ENCODE results near the gene LRIG3.
A peak's percentile ranks its signal among the peaks of the same experiment; 100 is the strongest.

The LRIG3 gene

GRCh38 chr12:58931518-58931917 is 11.2 kb upstream of the LRIG3 start:
- TF ChIP-seq, protein P1, sequence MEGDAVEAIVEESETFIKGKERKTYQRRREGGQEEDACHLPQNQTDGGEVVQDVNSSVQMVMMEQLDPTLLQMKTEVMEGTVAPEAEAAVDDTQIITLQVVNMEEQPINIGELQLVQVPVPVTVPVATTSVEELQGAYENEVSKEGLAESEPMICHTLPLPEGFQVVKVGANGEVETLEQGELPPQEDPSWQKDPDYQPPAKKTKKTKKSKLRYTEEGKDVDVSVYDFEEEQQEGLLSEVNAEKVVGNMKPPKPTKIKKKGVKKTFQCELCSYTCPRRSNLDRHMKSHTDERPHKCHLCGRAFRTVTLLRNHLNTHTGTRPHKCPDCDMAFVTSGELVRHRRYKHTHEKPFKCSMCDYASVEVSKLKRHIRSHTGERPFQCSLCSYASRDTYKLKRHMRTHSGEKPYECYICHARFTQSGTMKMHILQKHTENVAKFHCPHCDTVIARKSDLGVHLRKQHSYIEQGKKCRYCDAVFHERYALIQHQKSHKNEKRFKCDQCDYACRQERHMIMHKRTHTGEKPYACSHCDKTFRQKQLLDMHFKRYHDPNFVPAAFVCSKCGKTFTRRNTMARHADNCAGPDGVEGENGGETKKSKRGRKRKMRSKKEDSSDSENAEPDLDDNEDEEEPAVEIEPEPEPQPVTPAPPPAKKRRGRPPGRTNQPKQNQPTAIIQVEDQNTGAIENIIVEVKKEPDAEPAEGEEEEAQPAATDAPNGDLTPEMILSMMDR (IDR thresholded peaks at IDR 0.05; ENCODE audit: low read depth, low read length) = peak; percentile 15

DNA sequence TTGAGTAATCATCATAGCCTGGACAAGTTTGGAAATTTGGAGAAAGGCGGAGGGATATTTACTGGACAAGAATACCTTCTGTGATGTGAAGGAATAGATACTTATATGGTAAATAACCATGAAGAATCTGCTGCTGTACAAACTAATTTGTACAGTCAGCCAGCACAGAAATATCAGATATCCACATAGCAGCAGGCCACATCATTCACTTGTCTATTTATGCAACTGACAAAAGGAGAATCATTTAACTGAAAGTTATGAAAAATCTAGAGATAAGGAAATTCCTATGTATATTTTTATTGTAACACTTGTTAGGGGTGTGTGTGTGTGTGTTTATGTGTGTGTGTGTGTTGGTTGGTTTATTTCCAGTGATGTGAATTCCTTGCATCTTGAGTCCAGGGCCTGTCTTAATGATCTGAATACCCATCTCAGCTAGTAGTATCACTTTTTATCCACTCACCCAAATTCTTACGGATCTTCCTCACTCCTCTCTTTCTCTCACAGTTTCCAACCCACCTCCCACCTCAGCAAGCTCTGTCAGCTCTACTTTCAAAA is 10.5 kb upstream of the LRIG3 start:
- no peak for DNase-seq (ENCODE audit: low read depth in 2 of 2)
- TF ChIP-seq, protein P1 (IDR thresholded peaks at IDR 0.05; ENCODE audit: low read depth, low read length) = no peak
- no peak overlapping the region for H3K4me3 ChIP-seq (replicated peaks in 1 of 2; ENCODE audit: low read depth in 2 of 2, low read length in 2 of 2)

More at GRCh38 chr12:58931518-58931917, 11.2 kb upstream of the LRIG3 start:
- no peak for DNase-seq (ENCODE audit: low read depth in 2 of 2)
- no peak overlapping the region for H3K4me3 ChIP-seq (replicated peaks in 1 of 2; ENCODE audit: low read depth in 2 of 2, low read length in 2 of 2)

- H3K4me3 ChIP-seq (replicated peaks in 1 of 2; ENCODE audit: low read depth in 2 of 2, low read length in 2 of 2) = no peak overlapping the region
- TF ChIP-seq, protein P1 (IDR thresholded peaks at IDR 0.05; ENCODE audit: low read depth, low read length) = no peak
- no peak for DNase-seq (ENCODE audit: low read depth in 2 of 2)
Measured at GRCh38 chr12:58927120-58927519, 6.8 kb upstream of the LRIG3 start.

- H3K4me3 ChIP-seq (replicated peaks in 1 of 2; ENCODE audit: low read depth in 2 of 2, low read length in 2 of 2) = no peak overlapping the region
- no peak for DNase-seq (ENCODE audit: low read depth in 2 of 2)
- TF ChIP-seq, protein P1 (IDR thresholded peaks at IDR 0.05; ENCODE audit: low read depth, low read length) = no peak
Measured at GRCh38 chr12:58926586-58926985, 6.3 kb upstream of the LRIG3 start.

GRCh38 chr12:58925751-58926150 is 5.4 kb upstream of the LRIG3 start:
- DNase-seq (ENCODE audit: low read depth in 2 of 2) = no peak
- TF ChIP-seq, protein P1 (IDR thresholded peaks at IDR 0.05; ENCODE audit: low read depth, low read length) = no peak
- H3K4me3 ChIP-seq (replicated peaks in 1 of 2; ENCODE audit: low read depth in 2 of 2, low read length in 2 of 2) = no peak overlapping the region

GRCh38 chr12:58925111-58925611 is 4.9 kb upstream of the LRIG3 start:
- H3K4me3 ChIP-seq (replicated peaks in 1 of 2; ENCODE audit: low read depth in 2 of 2, low read length in 2 of 2) = no peak overlapping the region
- TF ChIP-seq, protein P1 (IDR thresholded peaks at IDR 0.05; ENCODE audit: low read depth, low read length) = no peak
- peak in 1 of 2 donors; percentile 65 for DNase-seq (ENCODE audit: low read depth in 2 of 2)

- no peak overlapping the region for H3K4me3 ChIP-seq (replicated peaks in 1 of 2; ENCODE audit: low read depth in 2 of 2, low read length in 2 of 2)
- DNase-seq (ENCODE audit: low read depth in 2 of 2) = no peak
- TF ChIP-seq, protein P1 (IDR thresholded peaks at IDR 0.05; ENCODE audit: low read depth, low read length) = no peak
Measured at GRCh38 chr12:58924652-58925051, 4.3 kb upstream of the LRIG3 start.

Measured in cardiac fibroblast (primary cell).